Brain microvascular endothelial cell (primary cell): ENCODE measurements around the gene SUN2.
A peak's percentile ranks its signal among the peaks of the same experiment; 100 is the strongest.

ENCODE experiments used
- DNase-seq: peaks from one replicate; pipeline ENCODE4 v3.0.0-alpha.2; 2020
- H3K27ac ChIP-seq: fragments of 250-450 bp; sonication (Bioruptor Pico); 2 replicates; pipeline ENCODE4 v1.5.1; 2020; ENCODE audit warnings: mild to moderate bottlenecking, moderate library complexity
- H3K27me3 ChIP-seq: fragments of 250-450 bp; sonication (Bioruptor Pico); replicated peaks from 2 replicates; pipeline ENCODE4 v1.5.1; 2020; ENCODE audit warnings: mild to moderate bottlenecking
- H3K36me3 ChIP-seq: fragments of 250-450 bp; sonication (Bioruptor Pico); replicated peaks from 2 replicates; pipeline ENCODE4 v1.5.1; 2020; ENCODE audit warnings: mild to moderate bottlenecking
- H3K4me3 ChIP-seq: 2 replicates; pipeline ENCODE4 v1.5.1; 2011; ENCODE audit warnings: low read depth, mild to moderate bottlenecking, control low read depth, low read length, moderate library complexity
- in situ Hi-C: cut with HindIII; loops from 2 replicates; pipeline ENCODE4 v1.10.0; 2017; ENCODE audit warnings: low sequenced_read_pairs, low pct_ligation_motif_present
- TF ChIP-seq, protein P1 (sequence below): IDR thresholded peaks from 2 replicates; pipeline ENCODE4 v1.5.1; 2011; ENCODE audit warnings: low read depth, mild to moderate bottlenecking, moderate library complexity, low read length, control low read depth, inconsistent platforms; ENCODE audit errors: missing control alignments

Gene SUN2

DNA sequence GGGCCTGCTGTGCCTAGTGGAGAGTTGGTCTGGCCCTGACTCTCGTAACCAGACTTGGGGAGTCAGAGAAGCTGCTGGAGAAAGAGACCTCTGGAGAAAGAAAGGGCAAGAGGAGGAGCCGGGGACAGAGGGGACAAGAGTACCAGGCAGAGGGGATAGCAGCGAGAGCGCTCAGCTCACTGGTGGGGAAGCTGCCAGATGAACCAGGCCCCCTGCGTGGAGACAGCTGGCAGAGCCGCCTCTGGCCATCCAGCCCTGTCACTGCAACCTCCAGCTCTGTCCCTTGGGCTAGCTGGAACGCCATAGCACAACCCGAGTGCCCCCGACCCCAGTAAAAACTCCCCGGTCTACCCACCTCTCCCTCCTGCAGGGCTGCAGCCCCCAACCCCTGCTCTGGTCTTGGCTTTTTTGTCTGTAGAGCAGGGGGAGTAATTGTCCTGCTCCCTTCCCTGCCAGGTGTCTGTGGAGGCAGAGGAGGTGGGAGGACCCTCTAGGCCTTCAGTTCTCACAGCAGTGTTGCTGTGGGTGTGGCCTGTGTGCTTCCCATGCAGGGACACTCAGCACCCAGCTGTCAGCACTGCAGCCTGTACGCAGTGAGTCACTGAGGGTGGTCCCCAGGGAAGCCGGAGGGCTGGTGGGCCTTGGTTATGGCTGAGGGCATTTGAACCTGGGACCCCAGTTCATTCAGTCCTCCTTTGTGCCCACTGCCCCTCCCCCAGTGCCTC lies 4.8 kb upstream of the SUN2 start:
- no peaks in the 10 kb centered on the region for H3K36me3 ChIP-seq
- TF ChIP-seq, protein P1, sequence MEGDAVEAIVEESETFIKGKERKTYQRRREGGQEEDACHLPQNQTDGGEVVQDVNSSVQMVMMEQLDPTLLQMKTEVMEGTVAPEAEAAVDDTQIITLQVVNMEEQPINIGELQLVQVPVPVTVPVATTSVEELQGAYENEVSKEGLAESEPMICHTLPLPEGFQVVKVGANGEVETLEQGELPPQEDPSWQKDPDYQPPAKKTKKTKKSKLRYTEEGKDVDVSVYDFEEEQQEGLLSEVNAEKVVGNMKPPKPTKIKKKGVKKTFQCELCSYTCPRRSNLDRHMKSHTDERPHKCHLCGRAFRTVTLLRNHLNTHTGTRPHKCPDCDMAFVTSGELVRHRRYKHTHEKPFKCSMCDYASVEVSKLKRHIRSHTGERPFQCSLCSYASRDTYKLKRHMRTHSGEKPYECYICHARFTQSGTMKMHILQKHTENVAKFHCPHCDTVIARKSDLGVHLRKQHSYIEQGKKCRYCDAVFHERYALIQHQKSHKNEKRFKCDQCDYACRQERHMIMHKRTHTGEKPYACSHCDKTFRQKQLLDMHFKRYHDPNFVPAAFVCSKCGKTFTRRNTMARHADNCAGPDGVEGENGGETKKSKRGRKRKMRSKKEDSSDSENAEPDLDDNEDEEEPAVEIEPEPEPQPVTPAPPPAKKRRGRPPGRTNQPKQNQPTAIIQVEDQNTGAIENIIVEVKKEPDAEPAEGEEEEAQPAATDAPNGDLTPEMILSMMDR = no peak
- no peak overlapping the region for H3K27ac ChIP-seq
- in situ Hi-C loops = no loop called here
- no peaks in the 10 kb centered on the region for H3K27me3 ChIP-seq
- H3K4me3 ChIP-seq = no peak overlapping the region
- DNase-seq = peak; percentile 47

DNA sequence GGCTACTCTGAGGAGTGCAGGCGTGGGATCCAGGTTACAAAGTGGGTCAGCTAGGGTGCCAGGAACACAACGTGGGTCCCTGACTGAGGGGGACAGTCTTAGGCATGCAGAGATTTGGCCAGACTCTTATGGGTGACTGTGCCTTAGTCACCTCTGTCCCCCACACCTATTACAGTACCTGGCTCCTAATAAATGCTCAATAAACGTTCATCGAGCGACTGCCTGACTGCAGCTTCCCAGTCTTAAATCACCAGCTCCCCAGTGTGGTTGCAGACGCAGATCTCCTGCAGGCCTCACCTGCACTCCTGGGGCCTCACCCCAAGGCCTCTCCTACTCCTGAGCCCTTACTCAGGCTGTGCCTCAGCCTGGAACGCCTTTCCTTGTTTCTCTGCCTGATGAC lies 3.2 kb upstream of the SUN2 start:
- in situ Hi-C loops = no loop called here
- Histone ChIP-seq H3K27me3 (no peaks in the 10 kb centered on the region), H3K36me3 (no peaks in the 10 kb centered on the region), H3K27ac (no peak overlapping the region), H3K4me3 (no peak overlapping the region)
- no peak for DNase-seq
- TF ChIP-seq, protein P1 = no peak

DNA sequence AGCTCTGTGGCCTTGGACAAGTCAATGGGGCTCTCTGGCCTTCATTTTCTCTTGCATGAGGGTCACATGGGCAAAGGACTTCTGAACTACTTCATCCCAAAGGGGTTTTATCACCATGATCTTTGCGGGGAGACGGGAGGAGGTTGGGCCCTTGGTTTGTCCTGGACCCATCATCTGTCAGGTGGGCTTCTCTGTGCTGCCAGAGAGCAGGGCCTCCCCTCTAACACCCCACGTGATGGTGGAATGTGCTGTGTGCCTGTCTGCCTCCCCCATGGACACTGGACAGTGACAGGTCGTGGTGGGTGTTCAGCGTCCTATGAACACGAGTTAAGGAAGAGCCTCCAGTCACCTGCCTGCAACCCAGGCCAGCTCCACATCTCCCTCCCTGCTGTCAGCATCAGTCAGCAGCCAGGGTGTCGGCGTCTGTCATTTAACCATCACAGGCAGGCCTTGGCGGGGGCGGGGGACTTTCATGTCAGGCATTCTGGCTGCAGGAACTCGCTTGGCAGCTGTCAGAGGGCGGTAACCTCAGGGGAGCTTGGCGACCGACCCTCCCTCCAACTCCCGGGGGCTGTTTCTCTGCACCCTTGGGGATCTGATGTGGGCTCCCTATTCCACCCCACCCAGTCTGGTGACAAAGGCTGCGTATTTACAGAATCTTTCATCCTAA lies 2.6 kb upstream of the SUN2 start:
- in situ Hi-C loops = no loop called here
- no peak for DNase-seq

DNA sequence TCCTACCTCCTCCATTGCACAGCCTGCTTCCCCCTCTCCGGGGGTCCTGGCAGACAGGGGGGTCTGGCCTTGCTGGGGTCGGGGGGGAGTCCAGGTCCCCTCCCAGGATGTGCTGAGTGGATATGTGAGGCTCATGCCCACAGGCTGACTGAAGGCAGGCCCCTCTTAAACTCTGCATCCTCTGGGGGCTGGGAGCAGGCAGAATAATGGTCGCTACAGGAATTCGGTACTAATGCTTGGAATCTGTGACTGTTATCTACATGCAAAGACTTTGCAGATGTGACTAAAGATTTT lies 1.6 kb upstream of the SUN2 start:
- in situ Hi-C loops = no loop called here

More for the DNA sequence above, 2.6 kb upstream of the SUN2 start:
- TF ChIP-seq, protein P1 = no peak
- no peak overlapping the region for H3K27ac ChIP-seq
- H3K36me3 ChIP-seq = no peaks in the 10 kb centered on the region
- no peak overlapping the region for H3K4me3 ChIP-seq
- no peaks in the 10 kb centered on the region for H3K27me3 ChIP-seq

DNA sequence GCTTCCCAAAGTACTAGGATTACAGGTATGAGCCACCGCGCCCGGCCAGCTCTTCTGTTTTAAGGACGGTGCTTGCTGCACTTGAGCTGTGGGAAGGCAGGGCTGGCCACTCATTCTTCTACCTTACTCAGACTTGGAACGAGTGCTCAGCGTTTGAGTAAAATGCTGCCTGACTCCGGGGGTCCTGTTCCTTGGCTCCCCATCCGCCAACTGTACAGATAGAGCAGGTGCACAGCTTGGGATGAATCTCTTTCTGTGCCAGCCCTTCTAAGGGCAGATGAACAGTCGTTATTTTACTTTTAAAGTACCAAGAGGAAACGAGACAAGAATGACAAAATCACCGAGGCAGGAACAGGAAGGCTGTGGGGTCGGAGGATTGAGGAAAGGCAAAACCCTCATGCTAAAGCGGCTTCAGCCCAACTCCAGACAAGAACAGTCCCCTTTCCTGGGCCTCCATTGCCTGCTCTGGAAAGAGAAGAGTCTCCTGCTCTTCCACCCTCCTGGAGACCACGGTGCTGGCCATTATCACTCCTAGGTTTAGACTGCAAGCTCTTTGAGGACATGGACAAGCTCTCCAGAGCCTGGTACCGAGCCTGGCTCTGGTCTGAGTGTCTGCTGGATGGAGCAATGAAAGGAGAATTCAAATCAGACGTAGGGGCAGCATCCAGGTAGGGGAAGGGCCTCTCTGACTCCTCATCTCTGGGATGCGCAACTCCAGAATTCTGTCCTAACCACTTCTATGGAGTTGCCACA lies 1.1 kb upstream of the SUN2 start:
- TF ChIP-seq, protein P1 = no peak
- H3K36me3 ChIP-seq = peaks cover 5% of the 10 kb centered on the region
- DNase-seq = no peak
- no peak overlapping the region for H3K27ac ChIP-seq
- peak overlapping the region; percentile 66 for H3K4me3 ChIP-seq
- H3K27me3 ChIP-seq = no peaks in the 10 kb centered on the region
- in situ Hi-C loops = no loop called here

More for the DNA sequence above, 1.6 kb upstream of the SUN2 start:
- H3K27ac ChIP-seq = no peak overlapping the region
- TF ChIP-seq, protein P1 = no peak
- H3K4me3 ChIP-seq = no peak overlapping the region
- H3K36me3 ChIP-seq = no peaks in the 10 kb centered on the region
- H3K27me3 ChIP-seq = no peaks in the 10 kb centered on the region
- no peak for DNase-seq
